GM13976 (cell line): ENCODE data around the gene PFN2.

Experiments used
- DNase-seq: peaks from one replicate; pipeline ENCODE4 v3.0.0; 2012; ENCODE audit warnings: low spot score
- in situ Hi-C: fragments of 300-500 bp; cut with MboI; formaldehyde crosslinking; loops from one replicate; pipeline ENCODE4 v1.12.0; 2022; ENCODE audit warnings: low sequenced_read_pairs, mixed read lengths, inconsistent platforms; ENCODE audit not compliant: unreplicated experiment
- TF ChIP-seq, protein P1 (sequence below): IDR thresholded peaks from 2 replicates; pipeline ENCODE4 v1.5.1; 2012; ENCODE audit warnings: borderline replicate concordance, mild to moderate bottlenecking; ENCODE audit not compliant: insufficient read depth; ENCODE audit errors: extremely low read depth, missing control alignments, control extremely low read depth

Gene PFN2

DNA sequence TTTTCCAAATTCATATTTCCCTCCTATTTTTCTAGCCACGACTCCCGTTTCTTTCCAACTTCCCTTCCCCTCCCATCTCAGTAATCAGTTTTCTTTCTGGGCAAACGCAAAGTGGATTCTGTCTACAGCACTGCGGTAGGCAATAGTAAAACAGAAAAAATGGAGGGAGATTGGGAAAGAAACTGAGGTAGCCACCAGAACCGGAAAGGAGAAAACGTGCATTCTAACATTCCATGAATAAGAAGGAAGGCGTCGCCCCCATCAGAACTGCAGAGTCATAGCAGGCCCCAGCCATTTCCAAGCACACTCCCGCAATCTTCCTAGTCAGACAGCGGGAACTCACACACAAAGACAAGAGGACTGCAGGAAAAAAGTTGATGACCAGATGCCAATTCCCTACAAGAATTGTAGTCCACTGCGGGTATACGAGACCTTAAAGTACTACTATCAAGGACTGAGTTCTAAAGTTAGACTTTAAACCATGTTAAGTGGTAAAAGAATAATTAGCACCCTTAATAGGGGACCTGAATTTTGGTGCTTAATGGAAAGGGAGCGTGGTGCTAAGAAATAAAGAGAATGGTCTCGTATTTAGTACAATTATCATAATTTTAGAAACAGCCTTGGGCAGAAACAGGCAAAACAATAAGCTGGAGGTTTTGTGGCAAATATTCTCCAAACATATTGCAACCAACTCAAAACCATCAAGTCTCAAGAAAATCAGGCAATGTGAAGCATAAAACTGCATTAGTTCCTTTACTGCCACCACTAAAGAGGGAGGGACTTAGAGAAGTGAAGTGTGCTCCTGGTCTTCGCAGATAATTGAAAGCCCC, 1.4 kb downstream of the PFN2 start:
- in situ Hi-C loops, result no loop called here
- TF ChIP-seq, protein P1, sequence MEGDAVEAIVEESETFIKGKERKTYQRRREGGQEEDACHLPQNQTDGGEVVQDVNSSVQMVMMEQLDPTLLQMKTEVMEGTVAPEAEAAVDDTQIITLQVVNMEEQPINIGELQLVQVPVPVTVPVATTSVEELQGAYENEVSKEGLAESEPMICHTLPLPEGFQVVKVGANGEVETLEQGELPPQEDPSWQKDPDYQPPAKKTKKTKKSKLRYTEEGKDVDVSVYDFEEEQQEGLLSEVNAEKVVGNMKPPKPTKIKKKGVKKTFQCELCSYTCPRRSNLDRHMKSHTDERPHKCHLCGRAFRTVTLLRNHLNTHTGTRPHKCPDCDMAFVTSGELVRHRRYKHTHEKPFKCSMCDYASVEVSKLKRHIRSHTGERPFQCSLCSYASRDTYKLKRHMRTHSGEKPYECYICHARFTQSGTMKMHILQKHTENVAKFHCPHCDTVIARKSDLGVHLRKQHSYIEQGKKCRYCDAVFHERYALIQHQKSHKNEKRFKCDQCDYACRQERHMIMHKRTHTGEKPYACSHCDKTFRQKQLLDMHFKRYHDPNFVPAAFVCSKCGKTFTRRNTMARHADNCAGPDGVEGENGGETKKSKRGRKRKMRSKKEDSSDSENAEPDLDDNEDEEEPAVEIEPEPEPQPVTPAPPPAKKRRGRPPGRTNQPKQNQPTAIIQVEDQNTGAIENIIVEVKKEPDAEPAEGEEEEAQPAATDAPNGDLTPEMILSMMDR, result no peak
- DNase-seq, result no peak

DNA sequence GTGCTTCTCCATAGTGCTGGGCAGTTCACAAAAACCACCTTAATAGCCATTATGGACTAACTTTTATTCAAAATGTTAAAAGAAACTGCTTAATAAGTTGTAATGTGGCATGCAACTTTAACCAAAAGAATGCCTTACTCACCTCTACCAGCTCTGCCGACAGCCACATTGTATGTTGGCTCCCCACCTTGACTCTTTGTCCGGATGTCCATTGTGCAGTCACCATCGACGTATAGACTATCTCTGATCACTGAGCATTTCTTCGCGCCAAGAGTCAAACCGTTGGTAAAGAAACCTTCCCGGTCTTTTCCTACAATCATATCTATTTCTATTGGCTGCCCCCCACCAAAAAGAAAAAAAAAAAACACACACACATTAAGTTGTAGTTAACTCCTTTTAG, 2.5 kb downstream of the PFN2 start:
- TF ChIP-seq, protein P1, result no peak
- DNase-seq, result no peak
- in situ Hi-C loops, result no loop called here

DNA sequence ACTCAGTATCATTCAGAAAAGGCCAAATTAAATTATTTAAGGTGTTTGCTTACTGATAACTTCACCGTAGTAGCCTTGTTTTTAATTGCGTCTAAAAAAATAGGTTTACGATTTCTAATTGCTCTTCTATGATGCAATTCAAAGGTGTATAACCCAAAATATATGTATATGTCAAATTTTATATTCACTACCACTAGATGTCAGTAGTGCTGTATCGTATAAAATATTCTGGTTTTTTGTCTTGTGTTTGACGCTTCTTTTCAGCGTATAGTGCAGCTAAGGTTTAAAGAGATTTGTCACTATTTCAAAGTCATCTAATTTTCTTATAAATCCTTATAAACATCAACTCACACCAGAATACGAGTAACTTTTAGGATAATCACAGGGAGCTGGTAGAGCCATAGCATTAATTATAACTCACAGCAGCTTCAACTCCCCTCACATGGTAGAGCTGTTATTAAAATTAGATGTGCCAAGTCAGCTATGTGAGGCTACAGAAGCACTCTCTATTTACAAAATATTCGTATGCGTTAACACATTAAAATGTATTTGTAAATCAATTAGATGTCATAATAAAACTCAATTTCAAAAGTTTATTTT, 3.5 kb downstream of the PFN2 start:
- no peak for DNase-seq
- in situ Hi-C loops, result no loop called here
- TF ChIP-seq, protein P1, result peak; percentile 40

DNA sequence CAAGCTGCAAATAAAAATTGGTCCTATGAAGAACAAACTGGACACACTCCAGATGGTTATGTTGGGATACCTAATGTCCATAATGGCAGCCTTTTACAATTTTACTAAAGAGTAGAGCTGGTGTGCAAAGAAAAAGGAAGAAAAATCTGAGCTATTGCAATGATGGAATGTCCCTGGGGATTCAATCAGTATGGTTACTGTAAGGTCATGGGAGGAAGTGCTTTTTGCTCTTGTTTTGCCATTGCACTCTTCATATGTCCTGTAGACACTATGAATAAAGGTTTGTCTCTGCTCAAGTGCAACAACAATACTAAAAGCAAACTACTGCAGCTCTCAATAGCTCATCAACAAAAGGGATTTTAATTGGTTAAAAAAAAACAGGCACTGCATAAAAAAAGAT, 5.4 kb downstream of the PFN2 start:
- in situ Hi-C loops, result no loop called here
- no peak for DNase-seq
- TF ChIP-seq, protein P1, result no peak

DNA sequence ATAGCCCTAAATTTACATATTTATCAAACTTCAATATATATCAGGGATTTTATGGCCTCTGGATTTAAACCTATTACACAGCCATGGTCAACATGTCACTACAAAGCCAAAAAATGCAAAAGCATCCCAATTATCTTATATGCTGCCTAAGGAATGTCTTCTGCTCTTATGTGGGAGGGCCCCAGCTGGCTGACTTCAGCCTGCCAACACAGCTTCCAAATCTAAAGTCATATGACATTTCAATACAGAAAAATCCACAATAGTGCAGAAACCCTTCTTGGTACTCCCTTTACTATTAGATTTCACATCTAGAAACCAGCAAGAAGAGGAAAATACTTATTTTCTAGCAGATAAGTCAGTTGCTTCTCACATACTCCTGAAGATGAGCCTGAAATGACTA, 6.4 kb downstream of the PFN2 start:
- DNase-seq, result no peak
- in situ Hi-C loops, result no loop called here
- TF ChIP-seq, protein P1, result no peak

DNA sequence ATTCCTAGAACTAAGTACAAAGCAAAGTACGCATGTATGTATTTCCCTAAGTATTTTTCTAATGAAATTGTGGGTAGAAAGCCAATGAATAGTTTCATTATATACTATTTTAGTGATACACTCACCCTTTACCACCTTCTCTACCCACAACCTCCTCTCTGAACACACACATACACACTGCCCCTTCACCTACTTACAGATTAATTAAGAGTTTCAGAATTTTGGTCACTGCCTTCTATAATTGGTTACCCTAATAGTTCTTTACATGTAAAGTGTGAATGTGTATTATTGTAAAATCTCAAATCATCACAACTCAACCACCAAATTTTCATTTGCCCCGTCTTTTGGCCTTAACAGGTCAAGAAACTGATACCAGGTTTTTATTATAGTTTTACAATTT, 7.2 kb downstream of the PFN2 start:
- in situ Hi-C loops, result no loop called here
- DNase-seq, result no peak
- TF ChIP-seq, protein P1, result no peak
